Measurements from ENCODE around the gene RALGAPB.

The RALGAPB gene

DNA sequence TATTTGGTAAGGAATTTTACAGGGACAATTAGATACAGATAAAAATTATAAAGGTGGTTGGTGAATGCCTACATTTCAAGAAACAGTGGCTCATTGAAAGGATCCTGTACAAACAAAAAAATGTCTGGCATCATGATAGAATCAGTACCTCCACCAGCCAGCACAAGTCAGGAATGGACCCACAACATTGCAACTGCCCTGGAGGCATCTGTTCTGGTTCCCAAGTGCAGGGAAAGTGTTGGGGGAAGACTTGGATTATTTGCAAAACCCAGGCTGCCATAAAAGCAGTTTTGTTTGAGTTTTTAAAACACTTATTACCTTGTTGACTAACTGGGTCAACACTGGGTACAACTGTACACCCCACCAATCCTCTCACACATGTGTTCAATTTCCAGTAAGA is 153.3 kb downstream of the RALGAPB start:
- no peak for DNase-seq (ENCODE audit: extremely low spot score)
- ChIA-PET POLR2A (no interaction called here), CTCF (no interaction called here)
- TF ChIP-seq, protein P1, sequence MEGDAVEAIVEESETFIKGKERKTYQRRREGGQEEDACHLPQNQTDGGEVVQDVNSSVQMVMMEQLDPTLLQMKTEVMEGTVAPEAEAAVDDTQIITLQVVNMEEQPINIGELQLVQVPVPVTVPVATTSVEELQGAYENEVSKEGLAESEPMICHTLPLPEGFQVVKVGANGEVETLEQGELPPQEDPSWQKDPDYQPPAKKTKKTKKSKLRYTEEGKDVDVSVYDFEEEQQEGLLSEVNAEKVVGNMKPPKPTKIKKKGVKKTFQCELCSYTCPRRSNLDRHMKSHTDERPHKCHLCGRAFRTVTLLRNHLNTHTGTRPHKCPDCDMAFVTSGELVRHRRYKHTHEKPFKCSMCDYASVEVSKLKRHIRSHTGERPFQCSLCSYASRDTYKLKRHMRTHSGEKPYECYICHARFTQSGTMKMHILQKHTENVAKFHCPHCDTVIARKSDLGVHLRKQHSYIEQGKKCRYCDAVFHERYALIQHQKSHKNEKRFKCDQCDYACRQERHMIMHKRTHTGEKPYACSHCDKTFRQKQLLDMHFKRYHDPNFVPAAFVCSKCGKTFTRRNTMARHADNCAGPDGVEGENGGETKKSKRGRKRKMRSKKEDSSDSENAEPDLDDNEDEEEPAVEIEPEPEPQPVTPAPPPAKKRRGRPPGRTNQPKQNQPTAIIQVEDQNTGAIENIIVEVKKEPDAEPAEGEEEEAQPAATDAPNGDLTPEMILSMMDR (IDR thresholded peaks at IDR 0.05; ENCODE audit: control extremely low read depth, extremely low read depth, low read depth, missing control alignments): no peak

DNA sequence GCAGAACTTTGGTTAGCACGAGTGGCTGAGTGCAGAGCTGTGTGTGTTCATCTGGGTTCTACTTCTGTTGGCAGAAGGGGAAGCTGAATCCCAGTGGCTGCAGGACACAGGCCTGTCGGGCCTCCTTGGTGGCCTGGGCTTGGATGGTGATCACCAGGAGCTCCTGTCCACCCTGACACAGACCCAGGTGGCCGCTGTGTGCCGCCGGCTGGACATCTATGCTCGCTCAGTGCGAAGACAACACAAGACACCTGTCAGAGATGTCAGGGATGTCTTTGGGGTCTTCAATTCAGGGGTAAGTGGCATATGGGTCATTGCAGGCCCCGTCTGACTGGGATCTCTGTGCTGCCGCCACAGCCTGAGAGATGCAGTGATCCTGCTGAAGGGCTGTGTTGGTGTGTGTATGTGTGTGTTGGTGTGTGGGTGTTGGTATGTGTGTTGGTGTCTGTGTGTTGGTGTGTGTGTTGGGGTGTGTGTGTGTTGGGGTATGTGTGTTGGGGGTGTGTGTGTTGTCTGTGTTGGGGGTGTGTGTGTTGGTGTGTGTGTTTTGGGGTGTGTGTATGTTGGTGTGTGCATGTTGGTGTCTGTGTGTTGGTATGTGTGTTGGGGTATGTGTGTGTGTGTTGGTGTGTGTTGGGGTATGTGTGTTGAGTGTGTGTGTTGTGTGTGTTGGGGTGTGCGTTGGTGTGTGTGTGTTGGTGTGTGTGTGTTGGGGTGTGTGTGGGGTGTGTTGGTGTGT is 154.4 kb downstream of the RALGAPB start:
- CTCF ChIA-PET: no interaction called here

More for the DNA sequence above, 154.4 kb downstream of the RALGAPB start:
- TF ChIP-seq, protein P1 (IDR thresholded peaks at IDR 0.05; ENCODE audit: control extremely low read depth, extremely low read depth, low read depth, missing control alignments): no peak
- POLR2A ChIA-PET: no interaction called here
- DNase-seq (ENCODE audit: extremely low spot score): no peak
